Glomerular visceral epithelial cell (primary cell): Measurements from ENCODE around the gene TXNDC11.

Experiments
- DNase-seq: peaks from one replicate; pipeline ENCODE4 v3.0.0-alpha.2; 2016; ENCODE audit errors: extremely low spot score

TXNDC11 gene

DNA sequence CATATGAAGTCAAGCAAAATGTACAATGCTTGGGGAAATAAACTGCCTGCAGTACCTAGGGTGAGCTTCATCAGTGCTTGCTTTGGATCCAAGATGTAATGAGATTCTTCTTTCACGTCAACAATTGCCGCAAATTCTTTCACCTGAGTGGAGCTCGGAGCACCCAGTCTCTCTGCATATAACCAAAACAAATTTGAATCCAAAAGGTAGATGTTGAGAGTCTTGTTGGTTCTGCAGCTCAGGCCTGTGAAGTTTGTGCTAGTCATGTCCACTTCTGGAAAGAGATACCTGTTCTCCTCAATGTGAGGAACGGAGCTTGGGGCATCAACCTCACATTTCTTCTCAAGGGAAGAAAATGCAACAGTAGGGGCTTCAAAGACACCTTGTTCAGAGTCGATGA, 51.4 kb downstream of the TXNDC11 start:
- no peak for DNase-seq

DNA sequence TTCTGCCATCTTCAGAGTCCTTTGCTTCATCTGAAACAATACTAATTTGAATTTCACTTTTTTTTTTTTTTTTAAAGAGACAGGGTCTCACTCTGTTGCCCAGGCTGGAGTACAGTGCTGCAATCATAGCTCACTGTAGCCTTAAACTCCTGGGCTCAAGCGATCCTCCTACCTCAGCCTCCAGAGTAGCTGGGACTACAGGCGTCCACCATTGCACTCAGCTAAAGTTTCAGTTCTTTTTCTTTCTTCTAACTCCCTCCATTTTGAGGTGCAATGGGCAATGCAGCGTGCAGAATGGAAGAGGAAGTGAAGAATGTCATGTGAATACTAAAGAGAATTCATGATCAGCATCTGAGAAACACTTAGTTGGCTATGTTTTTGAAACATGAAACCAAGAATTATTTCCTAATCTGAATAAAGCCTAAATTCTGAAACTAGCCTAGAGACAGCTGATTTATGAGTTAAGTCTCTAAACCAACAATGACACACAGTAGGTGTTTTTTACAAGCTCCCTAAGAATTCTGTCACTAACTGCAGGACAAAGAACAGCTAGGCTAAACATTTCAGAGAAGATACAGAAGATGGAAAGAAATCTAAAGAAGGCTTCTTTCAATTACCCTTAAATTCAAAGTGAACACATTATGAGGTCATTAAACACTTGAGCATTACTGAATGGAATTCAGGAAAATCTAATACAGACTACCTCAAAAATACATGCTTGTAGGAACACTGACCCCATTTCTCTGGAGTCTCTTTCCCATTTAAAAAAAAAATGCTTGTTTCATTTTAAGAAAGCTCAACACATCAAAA, 53.4 kb downstream of the TXNDC11 start:
- DNase-seq, result no peak

DNA sequence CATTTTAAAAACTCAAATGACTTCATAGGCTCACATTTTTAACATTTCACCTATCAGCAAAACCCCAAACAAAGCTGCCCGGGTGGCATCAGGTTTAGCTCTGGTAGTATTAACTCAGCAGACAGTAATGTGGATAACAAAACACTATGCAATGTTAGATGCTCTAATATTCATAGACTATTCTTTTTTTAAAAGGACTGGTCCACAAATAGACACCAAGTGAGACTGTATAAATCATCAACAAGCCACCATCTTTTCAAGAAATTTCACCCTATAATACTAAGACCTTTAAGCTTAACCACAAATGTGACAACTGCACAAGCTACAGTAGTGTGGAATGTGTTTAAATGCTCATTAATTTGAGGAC, 54.2 kb downstream of the TXNDC11 start:
- DNase-seq, result no peak

DNA sequence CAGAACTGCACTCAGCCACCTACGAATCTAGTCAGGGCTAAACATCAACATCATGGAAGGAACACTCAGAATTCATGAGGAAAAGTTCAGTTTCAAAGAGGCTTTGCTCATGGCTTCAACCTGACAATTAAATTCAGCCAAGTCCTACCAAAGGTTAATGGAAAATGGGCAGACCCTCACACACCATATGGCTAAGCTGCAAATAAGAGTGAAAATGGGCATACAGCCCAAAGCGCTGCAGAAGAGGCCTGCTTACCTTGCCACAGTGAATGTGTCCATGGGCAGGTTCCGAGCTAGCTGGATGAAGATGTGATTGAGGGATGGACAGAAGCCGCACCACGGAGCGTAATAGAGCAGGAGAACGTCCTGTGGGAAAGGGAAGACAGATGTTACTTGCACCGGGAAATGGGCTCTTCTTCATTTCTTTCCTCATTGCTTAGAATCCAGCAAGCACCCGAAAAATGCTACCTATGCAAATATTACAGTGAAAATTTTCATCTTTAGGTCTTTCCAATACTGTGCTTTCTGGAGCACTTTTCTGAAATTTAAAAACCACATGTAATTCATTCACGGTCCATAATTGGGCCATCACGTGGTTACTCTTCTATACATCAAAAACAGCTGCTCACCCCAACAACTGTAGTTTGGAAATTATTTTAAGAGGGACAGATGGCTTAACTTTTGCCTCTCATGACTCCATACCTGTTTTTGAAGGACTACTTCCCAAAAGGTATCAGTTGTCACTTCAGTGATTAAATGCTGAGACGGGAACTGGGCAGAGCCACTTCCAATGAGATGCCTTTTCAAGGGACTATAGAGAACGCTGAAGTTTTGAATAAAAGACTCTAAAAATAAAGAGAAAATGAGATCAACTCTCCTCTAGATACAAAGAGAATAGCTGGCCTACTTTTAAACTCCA, 54.8 kb downstream of the TXNDC11 start:
- no peak for DNase-seq

DNA sequence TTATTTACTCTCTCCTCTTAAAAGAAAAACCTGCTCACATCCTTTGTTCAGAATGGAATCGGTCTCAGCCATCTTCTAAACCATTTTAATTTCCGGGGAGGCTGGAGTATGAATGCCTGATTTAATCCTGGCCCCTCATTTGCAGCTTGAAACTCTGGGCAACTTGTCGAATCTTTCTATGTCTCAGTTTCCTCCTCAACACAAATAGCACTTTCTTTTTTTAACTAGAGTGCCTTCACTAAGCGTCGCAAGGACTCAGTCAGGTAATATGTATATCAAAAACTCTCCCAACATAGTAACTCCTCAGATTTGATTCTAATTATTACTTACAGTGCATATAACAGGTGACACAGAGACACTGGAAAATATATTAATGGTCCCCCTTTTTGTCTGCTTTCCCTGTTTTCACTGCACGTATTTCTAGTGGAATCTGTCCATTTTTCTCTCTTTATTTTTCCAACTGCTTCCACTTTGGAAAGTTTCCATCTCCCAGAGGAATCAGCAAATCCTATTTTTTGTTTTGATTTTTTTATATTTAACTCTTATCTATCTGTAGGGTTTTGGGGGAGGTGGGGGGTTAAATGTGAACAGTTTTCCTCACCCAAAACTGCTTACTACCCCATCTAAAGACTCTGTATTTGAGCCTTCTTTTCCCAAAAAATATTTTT, 55.8 kb downstream of the TXNDC11 start:
- no peak for DNase-seq

DNA sequence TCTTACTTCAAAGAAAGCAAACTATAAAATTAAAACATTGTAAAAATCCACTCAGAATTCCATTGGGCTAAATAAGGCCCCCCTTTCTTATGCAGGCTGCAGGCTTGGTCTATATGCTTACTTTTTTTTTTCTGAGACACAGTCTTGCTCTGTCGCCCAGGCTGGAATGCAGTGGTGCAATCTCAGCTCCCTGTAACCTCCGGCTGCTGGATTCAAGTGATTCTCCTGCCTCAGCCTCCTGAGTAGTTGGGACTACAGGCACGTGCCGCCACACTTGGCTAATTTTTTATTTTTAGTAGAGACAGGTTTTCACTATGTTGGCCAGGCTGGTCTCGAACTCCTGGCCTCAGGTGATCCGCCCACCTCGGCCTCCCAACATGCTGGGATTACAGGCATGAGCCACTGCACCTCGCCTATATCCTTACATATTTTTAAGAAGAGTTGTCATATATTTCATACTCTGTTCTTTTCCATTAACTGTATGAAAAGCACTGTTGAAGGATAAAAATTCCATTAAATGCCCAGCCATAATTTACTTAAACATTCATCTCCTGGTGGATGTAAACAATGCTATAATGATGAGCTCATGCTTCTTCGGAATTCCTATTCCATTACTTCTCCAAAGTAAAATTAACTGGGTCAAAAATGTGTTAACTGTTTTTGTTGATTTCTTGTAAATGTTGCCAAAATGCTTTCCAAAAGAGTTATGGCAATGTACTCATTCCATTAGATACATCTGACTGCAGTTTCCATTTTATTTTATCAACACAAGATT, 56.6 kb downstream of the TXNDC11 start:
- no peak for DNase-seq

DNA sequence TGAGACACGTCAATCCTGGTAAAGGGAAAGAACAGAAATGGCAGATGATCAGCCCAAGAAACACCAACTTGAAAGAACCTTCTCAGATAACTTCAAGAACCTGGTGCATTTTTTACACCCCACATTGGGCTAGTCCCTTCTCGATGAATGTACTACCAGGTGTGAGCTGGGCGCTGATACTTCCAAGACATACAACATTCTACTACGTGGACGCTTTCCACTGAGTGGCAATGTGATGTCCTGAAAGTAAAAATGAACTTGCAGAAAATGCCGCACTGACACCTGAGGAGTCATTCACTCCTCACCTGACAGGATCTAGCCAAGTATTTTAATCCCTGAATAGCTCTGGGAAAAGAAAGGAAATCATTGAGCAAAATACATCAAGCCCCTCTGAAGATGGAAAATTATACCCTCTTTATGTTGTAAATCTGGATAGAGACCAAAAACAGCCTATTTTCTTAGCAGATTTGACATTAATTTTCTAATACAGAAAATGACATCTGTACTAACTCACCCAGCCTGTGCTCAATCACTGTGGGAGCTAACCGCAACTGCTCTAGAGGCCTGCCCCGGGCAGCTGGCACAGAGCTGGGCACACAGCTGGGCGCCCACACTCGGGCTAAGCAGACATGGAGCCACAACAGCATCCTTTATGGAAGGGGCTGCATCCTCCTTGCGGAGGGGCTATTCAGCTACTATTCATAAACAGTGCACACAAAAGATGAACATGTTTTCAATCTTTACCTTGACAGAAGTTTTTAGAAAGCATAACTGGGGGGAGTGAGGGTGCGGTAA, 58.2 kb downstream of the TXNDC11 start:
- DNase-seq, result no peak

DNA sequence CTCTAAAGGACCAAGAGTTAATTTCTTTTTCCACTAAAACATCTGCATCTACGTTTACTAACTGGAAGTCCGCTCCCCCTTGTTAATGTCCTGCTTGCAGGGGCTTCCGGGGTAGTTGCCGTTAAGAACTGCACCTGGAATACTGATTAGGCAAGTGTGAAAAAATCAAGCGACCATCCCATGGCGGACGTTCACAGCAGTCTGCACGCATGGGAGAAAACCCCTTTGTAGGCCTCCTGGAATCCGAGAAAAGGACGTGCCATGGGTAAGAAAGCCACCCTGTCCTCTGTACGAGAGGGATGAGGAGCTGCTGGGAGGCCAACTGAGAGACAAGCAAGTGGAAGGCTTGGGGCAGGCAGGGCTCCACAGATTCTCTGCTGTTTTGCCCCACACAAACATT, 59.5 kb downstream of the TXNDC11 start:
- no peak for DNase-seq

DNA sequence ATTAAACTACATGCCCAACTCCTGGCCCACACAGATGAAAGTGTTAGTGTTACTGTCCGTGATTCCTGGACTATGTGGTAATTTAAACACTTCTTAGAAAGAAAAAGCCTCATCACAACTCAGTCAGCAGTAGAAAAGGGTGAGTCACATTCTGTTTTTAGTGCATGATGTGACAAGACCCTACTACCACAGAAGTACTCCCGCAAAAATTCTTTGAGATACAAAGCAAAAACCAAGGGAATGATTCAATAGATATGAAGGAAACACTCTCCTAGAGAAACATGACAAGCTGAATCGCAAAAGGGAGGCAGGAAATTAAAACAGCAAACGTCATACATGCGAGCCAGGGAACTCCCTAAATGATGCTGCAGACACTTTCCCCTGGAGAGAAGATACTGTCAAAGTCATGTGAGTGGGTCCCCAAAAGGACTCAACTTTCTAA, 60.0 kb downstream of the TXNDC11 start:
- DNase-seq, result peak; percentile 77

DNA sequence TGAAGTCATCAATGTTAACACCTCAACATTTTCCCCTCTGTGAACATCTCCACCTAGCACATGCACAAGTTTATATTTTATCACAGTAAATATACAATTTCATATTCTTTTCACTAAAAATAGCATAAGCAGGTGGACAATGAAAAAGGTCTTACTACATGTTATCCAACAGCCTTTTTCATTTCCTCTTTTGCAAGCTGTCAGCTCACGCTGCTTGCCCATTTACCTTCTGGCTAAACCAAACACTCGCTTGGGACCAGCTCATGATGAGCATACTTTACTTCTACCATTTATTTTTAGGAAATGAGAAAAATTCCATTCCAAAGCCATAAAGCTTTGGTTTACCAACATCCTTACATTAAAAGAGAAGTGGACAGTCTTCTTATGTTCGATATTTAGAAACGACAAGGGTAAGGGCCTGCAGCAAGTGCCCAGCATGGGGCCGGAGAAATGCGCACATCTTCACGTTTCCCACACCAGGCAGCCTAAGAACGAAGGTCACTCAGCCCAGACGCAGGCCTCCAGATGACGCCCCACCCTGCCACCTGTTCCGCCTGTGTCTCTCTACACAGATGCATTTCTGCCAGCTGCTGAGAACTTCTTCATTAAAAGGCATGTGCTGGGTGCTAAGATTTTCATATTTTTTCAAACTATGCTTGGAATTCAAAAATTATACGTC, 60.5 kb downstream of the TXNDC11 start:
- no peak for DNase-seq

DNA sequence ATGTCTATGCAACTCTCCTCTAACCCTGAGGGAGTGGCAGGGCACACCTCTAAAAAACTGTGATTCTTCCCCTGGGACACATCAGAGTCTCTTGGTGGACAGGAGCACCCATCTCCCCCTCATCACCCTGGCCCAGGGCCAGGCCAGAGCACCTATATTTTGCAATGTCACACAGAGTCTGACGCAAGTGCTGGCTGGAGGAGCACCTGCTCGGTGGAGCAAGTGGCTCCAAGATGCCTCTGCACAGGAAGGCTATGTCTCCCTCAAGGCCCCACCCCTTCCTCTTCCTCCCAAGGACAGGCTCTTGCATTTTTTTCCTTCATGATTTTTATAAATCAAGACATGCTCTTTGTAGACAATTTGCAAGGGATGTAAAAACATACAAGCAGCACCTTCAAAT, 61.1 kb downstream of the TXNDC11 start:
- no peak for DNase-seq

DNA sequence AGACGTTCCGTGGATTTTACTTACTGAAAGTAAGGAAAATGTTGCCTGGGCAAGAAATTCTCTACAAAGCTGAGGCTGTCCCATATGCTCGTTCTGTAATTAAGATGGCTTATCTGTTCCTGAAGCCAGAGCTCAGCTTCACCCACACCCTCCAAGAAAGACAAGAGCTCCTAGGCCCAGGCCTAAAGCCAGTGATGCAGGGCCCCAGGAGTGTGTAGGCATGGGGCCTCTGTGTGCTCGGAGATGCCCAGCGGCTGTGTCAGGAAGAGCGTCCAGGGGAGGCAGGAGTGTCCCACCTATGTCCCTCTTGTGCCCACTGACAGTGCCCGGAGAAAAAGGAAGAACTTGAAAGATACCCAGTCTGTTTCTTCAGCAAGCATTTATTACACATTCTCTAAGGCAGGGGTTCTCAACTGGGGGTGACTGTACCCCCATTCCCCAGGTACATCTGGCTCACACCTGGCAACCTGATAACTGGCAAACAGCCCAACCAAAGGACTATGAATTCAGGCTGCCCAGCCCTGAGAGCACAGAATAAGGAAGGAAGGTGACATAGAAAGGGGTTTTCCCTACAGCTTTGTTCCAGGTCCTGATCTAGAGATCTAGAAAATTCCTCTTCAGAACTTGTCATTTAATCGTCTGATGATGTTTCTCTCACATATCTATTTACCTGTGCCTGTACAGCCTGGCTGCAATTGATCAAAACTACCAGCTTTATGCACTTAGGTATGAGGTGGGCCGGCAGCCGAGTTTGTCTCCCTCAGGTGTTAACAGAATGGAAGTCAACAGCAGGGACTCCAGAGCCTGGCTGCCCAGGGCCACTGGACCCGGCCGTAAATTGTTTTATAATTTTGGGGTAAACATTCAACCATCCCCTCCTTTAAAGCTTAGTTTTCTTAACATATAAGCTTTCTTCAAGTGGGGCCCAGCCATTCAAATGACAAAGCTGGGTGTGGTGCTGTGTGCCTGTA, 62.4 kb downstream of the TXNDC11 start:
- no peak for DNase-seq

DNA sequence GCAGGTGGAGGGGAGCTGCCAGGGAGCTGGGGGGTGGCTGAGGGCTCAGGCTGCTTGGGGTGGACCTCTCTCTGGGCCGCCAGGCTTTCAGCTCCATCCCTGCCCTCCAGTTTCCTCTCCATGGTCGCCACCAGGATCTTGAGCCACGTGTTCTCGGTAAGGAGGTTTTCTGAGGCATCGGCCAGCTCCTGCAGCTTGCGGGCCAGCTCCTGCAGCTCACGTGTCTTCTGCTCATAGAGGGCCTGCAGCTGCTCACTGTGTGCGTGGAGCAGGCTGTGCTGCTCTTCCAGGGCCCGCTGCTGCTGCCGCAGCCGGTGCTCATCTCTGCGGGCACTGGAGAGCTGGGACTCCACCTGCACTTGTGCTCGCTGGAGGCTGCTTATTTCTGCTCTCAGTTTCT, 63.4 kb downstream of the TXNDC11 start:
- DNase-seq, result no peak

DNA sequence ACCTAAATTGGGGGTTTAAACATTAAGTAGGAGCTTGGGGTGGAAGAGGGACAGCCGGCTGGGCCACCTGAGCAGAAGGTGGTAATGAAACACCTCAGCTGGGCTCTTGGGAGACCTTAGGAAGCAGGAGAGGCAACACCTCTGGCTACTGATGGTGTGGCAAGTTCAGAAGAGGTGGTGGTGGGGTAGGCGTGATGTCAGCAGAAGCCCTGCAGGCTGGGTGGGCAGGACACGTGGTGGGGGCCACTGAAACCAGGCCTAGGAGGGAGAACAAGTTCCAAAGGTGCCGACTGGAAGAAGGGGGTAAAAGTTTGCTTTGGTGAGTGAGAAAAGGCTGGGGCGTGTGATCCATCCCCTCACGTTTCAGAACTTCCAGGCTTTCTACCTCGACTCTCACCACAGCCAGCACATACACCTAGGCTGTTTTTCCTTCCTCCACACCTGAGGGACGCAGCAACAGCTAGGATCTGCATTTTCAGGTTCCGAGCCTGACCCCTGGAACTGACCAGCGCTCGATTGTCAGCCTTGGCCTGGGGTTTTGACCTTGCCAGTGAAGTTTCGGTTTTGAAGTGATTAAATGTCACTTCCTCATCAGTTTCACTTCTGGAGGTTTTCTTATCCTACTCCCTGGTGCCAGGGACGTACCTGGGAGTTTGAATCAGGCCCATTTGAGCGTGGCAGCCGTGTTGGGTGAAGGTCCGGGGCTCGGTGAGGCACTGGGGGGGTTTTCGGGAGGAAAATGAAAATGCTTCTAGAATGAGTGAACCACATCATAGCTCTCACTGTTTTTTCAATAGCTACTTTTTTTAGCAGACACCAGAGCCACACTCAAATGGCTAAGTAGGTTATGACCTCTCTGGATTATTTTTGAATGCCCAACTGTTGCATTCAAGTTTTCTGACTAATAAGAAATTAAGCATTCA, 64.4 kb downstream of the TXNDC11 start:
- DNase-seq, result no peak

DNA sequence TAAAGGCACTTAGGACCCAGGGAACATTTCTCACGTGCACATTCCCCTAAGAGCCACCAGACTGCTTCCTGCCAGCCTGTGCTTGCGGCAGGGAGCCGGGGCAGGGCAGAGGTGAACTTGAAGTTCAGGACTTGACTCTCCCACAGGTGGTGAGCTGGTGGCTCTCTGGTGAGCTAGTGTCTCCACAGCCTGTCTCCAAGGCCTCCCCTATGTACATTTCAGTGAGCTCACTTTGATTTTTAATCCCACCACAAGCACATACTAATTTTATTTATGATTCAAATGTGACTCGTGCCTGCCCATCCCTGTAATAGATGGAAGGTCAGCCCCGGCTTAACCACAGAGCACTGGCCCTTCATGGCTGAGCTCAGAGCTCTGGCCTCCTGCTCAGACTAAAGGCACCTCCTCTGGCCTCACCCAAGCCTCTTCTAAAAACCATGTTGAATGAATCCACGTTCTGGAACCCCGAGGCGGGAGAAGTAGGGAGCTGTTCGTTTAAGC, 65.2 kb downstream of the TXNDC11 start:
- DNase-seq, result peak; percentile 46

DNA sequence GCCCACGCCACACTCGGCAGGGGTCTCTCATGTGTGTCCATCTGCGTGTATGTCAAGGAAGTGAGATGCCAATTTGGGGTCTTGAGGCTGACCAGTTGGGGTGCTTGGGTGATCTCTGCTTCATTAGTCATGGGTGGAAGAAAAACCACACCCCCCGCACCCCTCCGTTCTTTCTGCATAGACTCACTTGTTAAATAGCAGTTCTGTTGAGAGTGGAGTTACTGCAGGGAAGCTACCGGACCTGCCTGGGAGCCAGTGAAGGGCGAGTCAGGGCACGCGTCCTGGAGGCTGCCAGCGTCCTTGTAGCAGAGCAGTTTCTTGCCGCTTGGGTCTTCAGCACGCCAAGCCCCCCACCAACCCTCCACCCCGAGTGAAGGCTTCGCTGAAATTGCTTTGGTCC, 65.9 kb downstream of the TXNDC11 start:
- DNase-seq, result no peak
